ENCODE measurements around the gene NIN. TPM values are rescaled to one million over a fixed set of nuclear protein-coding genes. Genes with fewer than 3 reads are reported as not detected.

NIN gene
- total RNA-seq, 4 donors from 2014 or later = 30.2 to 43.1 (median 38.6) TPM

- Histone ChIP-seq H3K4me3 (no peak overlapping the region), H3K27ac (peak overlapping the region in 1 of 4 donors; percentile 56), H3K27me3 (no peaks in the 10 kb centered on the region), H3K4me1 (peaks cover 0 to 46% (median 0%) of the 10 kb centered on the region in 3 donors), H3K9me3 (no peaks in the 10 kb centered on the region), H3K36me3 (peaks cover 0 to 33% of the 10 kb centered on the region in 2 donors)
- TF ChIP-seq POLR2AphosphoS5 (IDR thresholded peaks at IDR 0.05) = no peak
- no peak for TF ChIP-seq POLR2A (IDR thresholded peaks at IDR 0.05)
- no peak for TF ChIP-seq EP300 (IDR thresholded peaks at IDR 0.05)
- TF ChIP-seq CTCF (IDR thresholded peaks at IDR 0.05) = no peak
- no peak for ATAC-seq
Measured at GRCh38 chr14:50776522-50776921, 54.4 kb downstream of the NIN start.

- WGBS, 2 donors (ENCODE audit: low coverage in 1 of 2) = 42 to 66% methylated on average over 2 of the region's 2 CpGs
- ATAC-seq = no peak
- H3K4me3 ChIP-seq = no peak overlapping the region
- no peaks in the 10 kb centered on the region for H3K9me3 ChIP-seq
- peaks cover 0 to 46% (median 0%) of the 10 kb centered on the region in 3 donors for H3K4me1 ChIP-seq
- peak overlapping the region; percentile 18 to 56 (median 38) for H3K27ac ChIP-seq
- TF ChIP-seq POLR2A (IDR thresholded peaks at IDR 0.05) = no peak
- peak; percentile 15 for TF ChIP-seq POLR2AphosphoS5 (IDR thresholded peaks at IDR 0.05)
- TF ChIP-seq CTCF (IDR thresholded peaks at IDR 0.05) = no peak
- H3K27me3 ChIP-seq = no peaks in the 10 kb centered on the region
- H3K36me3 ChIP-seq = peaks cover 0 to 45% of the 10 kb centered on the region in 2 donors
Measured at GRCh38 chr14:50775357-50775756, 55.6 kb downstream of the NIN start.

- Histone ChIP-seq H3K4me3 (no peak overlapping the region), H3K4me1 (peaks cover 0 to 46% (median 0%) of the 10 kb centered on the region in 3 donors), H3K27ac (peak overlapping the region; percentile 18 to 56 (median 38)), H3K36me3 (peaks cover 0 to 52% of the 10 kb centered on the region in 2 donors), H3K27me3 (no peaks in the 10 kb centered on the region), H3K9me3 (no peaks in the 10 kb centered on the region)
- ATAC-seq = no peak
- WGBS, 2 donors (ENCODE audit: low coverage in 1 of 2) = 81 to 92% methylated on average over 6 to 8 of the region's 8 CpGs
- TF ChIP-seq EP300 (IDR thresholded peaks at IDR 0.05) (no peak), CTCF (IDR thresholded peaks at IDR 0.05) (no peak), POLR2AphosphoS5 (IDR thresholded peaks at IDR 0.05) (no peak), POLR2A (IDR thresholded peaks at IDR 0.05) (no peak)
Measured at GRCh38 chr14:50774542-50775267, 56.3 kb downstream of the NIN start.

- Histone ChIP-seq H3K9me3 (no peaks in the 10 kb centered on the region), H3K27me3 (no peaks in the 10 kb centered on the region), H3K27ac (peak overlapping the region in 1 of 4 donors; percentile 56), H3K36me3 (peaks cover 0 to 60% of the 10 kb centered on the region in 2 donors), H3K4me1 (peaks cover 0 to 43% (median 0%) of the 10 kb centered on the region in 3 donors), H3K4me3 (no peak overlapping the region)
- no peak for ATAC-seq
- WGBS, 2 donors (ENCODE audit: low coverage in 1 of 2) = 46 to 52% methylated on average over 6 to 7 of the region's 7 CpGs
- TF ChIP-seq CTCF (IDR thresholded peaks at IDR 0.05) (peak; percentile 20 to 69 (median 38)), EP300 (IDR thresholded peaks at IDR 0.05) (no peak), POLR2A (IDR thresholded peaks at IDR 0.05) (no peak), POLR2AphosphoS5 (IDR thresholded peaks at IDR 0.05) (no peak)
Measured at GRCh38 chr14:50773632-50774541, 57.1 kb downstream of the NIN start.
